Measurements from ENCODE around the gene TBCK.

DNA sequence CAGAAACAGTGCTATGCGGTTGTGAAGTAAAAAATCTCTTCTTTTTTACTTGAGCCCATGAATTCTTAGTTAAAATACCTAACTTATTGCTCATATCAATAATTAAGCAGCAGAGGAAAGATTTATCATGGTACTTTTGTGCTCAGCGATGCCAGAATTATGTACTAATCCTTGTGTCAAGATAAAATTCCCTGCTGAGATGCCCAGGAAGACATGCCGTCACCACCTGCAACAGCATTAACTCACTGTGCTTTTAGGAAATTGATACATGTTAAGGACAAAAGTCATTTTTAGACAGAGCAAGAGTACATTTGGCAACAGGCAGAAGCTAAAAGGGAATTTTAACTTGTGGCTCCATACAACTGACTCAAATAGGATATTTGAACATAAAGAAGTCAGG is 281.8 kb downstream of the TBCK start:
- no peak for TF ChIP-seq TAF1 (conservative IDR thresholded peaks at IDR 0.05)
- TF ChIP-seq RXRA (IDR thresholded peaks at IDR 0.05), result no peak
- TF ChIP-seq, protein P1, sequence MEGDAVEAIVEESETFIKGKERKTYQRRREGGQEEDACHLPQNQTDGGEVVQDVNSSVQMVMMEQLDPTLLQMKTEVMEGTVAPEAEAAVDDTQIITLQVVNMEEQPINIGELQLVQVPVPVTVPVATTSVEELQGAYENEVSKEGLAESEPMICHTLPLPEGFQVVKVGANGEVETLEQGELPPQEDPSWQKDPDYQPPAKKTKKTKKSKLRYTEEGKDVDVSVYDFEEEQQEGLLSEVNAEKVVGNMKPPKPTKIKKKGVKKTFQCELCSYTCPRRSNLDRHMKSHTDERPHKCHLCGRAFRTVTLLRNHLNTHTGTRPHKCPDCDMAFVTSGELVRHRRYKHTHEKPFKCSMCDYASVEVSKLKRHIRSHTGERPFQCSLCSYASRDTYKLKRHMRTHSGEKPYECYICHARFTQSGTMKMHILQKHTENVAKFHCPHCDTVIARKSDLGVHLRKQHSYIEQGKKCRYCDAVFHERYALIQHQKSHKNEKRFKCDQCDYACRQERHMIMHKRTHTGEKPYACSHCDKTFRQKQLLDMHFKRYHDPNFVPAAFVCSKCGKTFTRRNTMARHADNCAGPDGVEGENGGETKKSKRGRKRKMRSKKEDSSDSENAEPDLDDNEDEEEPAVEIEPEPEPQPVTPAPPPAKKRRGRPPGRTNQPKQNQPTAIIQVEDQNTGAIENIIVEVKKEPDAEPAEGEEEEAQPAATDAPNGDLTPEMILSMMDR (IDR thresholded peaks at IDR 0.05; ENCODE audit: low read depth, low read length, missing input control), result no peak
- TF ChIP-seq JUND (IDR thresholded peaks at IDR 0.05), result no peak

All from liver (tissue), 3 donors.